K562 (cell line): Measurements from ENCODE around the gene ATMIN. TPM values are rescaled to one million over a fixed set of nuclear protein-coding genes. Genes with fewer than 3 reads are reported as not detected.
A peak's percentile ranks its signal among the peaks of the same experiment; 100 is the strongest.

Experiments used
- ASH1L ChIP-seq: fragments of 450-650 bp; IDR thresholded peaks from 2 replicates; pipeline ENCODE4 v1.6.1; 2018; ENCODE audit warnings: borderline replicate concordance, mild to moderate bottlenecking, low read depth; ENCODE audit not compliant: partially characterized antibody
- CREB5 ChIP-seq: fragments of 250-450 bp; sonication (Bioruptor Pico); IDR thresholded peaks from 2 replicates; pipeline ENCODE4 v1.5.0; 2020; ENCODE audit warnings: mild to moderate bottlenecking
- CSDE1 ChIP-seq, 2 experiments: fragments of 450-650 bp; IDR thresholded peaks; 2 replicates each; pipeline ENCODE4 v1.6.1; 2016; ENCODE audit warnings: mild to moderate bottlenecking in 1 of 2
- ESRRB ChIP-seq: fragments of 250-450 bp; sonication (Bioruptor Pico); IDR thresholded peaks from 2 replicates; pipeline ENCODE4 v1.5.0; 2020; ENCODE audit warnings: mild to moderate bottlenecking, moderate library complexity, borderline replicate concordance
- ETS2 ChIP-seq: IDR thresholded peaks from 2 replicates; pipeline ENCODE4 v1.6.1; 2016; ENCODE audit warnings: borderline replicate concordance, missing genetic modification characterization, mild to moderate bottlenecking, moderate library complexity, missing compliant biosample characterization; ENCODE audit not compliant: poor library complexity, severe bottlenecking
- HDAC1 ChIP-seq, 2 experiments: fragments of 450-650 bp; IDR thresholded peaks; 2 replicates each; pipeline ENCODE4 v1.6.1; 2016 to 2017; ENCODE audit warnings: inconsistent platforms in 1 of 2, mild to moderate bottlenecking in 1 of 2, moderate library complexity in 1 of 2
- LCOR ChIP-seq: sonication (generic); formaldehyde crosslinking; IDR thresholded peaks from 2 replicates; pipeline ENCODE4 v1.8.0; 2022; ENCODE audit warnings: mild to moderate bottlenecking, missing genetic modification reagents
- MEIS2 ChIP-seq: fragments of 450-650 bp; IDR thresholded peaks from 2 replicates; pipeline ENCODE4 v1.6.1; 2014; ENCODE audit warnings: mild to moderate bottlenecking; ENCODE audit not compliant: partially characterized antibody
- MYNN ChIP-seq, 2 experiments: sonication (generic); formaldehyde crosslinking in 1 of 2; IDR thresholded peaks; 2 replicates each; pipeline versions ENCODE4 v1.5.0 to v1.6.1; 2016 to 2020; ENCODE audit warnings: antibody characterized with exemption in 1 of 2, missing genetic modification reagents in 1 of 2
- PHB2 ChIP-seq: fragments of 450-650 bp; IDR thresholded peaks from 2 replicates; pipeline ENCODE4 v1.6.1; 2017; ENCODE audit warnings: low read depth
- SIX5 ChIP-seq, 2 experiments: IDR thresholded peaks; 2 replicates each; pipeline ENCODE4 v1.6.1; 2011; ENCODE audit warnings: low read length in 2 of 2, borderline replicate concordance in 1 of 2, low read depth in 1 of 2, mild to moderate bottlenecking in 1 of 2, moderate library complexity in 1 of 2; ENCODE audit not compliant: insufficient read depth in 1 of 2
- SMAD2 ChIP-seq: fragments of 150-350 bp; IDR thresholded peaks from 2 replicates; pipeline ENCODE4 v1.6.1; 2014; ENCODE audit warnings: low read depth, mild to moderate bottlenecking, low read length
- STAG1 ChIP-seq: sonication (generic); formaldehyde crosslinking; IDR thresholded peaks from 2 replicates; pipeline ENCODE4 v1.5.0; 2020; ENCODE audit warnings: missing genetic modification reagents, borderline replicate concordance
- TCF7 ChIP-seq: sonication (generic); IDR thresholded peaks from 2 replicates; pipeline ENCODE4 v1.6.1; 2016; ENCODE audit warnings: antibody characterized with exemption, borderline replicate concordance
- ZBTB12 ChIP-seq: fragments of 250-450 bp; sonication (Bioruptor Pico); IDR thresholded peaks from 2 replicates; pipeline ENCODE4 v1.4.0; 2020
- ZC3H11A ChIP-seq: IDR thresholded peaks from 2 replicates; pipeline ENCODE4 v1.6.1; 2012; ENCODE audit warnings: low read depth, low read length, improper control_type of control experiment
- polyA plus RNA-seq, 8 experiments: library from polyadenylated mRNA; depleted of rRNA in 4 of 8; stranded (reverse) in 5 of 8; unstranded in 3 of 8; fragments of >200 nt; fragmentation: Nextera tagmentation in 2 of 8; fragmentation: Illumina TruSeq in 1 of 8; extraction: Ambion mirVana in 2 of 8; extraction: Trizol in 1 of 8; gene quantifications; 2 replicates each; pipeline versions ENCODE4 v1.2.1 to v1.2.3, GENCODE V29; 2011 to 2014; ENCODE audit warnings: inconsistent platforms in 1 of 8, missing spikeins in 1 of 8
- total RNA-seq, 7 experiments: library from RNA; depleted of rRNA in 6 of 7; stranded (reverse); fragments of >200 nt in 6 of 7; fragmentation: Illumina TruSeq in 2 of 7; extraction: Trizol in 2 of 7; gene quantifications; 2 replicates each; pipeline versions ENCODE4 v1.2.1 to v1.2.3, GENCODE V29; 2011 to 2021; ENCODE audit warnings: low replicate concordance in 1 of 7

Gene ATMIN
- total and polyA plus RNA-seq, 9 of the 15 experiments (the other 6 are each of a cell fraction or from before 2014, with no cell fraction given) = 6.7 to 40.9 (median 23.4) TPM

GRCh38 chr16:81077076-81077940 is 41.7 kb downstream of the ATMIN start, which contains the start of gene C16orf46 (continued):
- no peak for TF ChIP-seq ASH1L
- peak; percentile 20 to 99; a peak in 3 of 4 replicates for TF ChIP-seq HDAC1 (IDR thresholded peaks at IDR 0.05)
- TF ChIP-seq ESRRB = no peak
- TF ChIP-seq ZBTB12 (CRISPR knock-in tag) = peak; percentile 85
- TF ChIP-seq MYNN (IDR thresholded peaks at IDR 0.05) = no peak
- no peak for TF ChIP-seq MYNN (CRISPR knock-in tag; IDR thresholded peaks at IDR 0.05)
- TF ChIP-seq LCOR = no peak
- TF ChIP-seq TCF7 = peak; percentile 20; the same call in 1 of the 2 replicates
- TF ChIP-seq MEIS2 = no peak
- TF ChIP-seq STAG1 (CRISPR knock-in tag) = no peak
- no peak for TF ChIP-seq SMAD2
- TF ChIP-seq PHB2 = no peak
- TF ChIP-seq SIX5 (IDR thresholded peaks at IDR 0.05; ENCODE audit: borderline replicate concordance in 1 of 2, insufficient read depth in 1 of 2, low read depth in 1 of 2, low read length in 2 of 2) = no peak
- TF ChIP-seq ETS2 (tag) = no peak
- TF ChIP-seq CSDE1 (IDR thresholded peaks at IDR 0.05) = peak in 1 of 2 experiments; percentile 94; a peak in 2 of 4 replicates
- TF ChIP-seq ZC3H11A = no peak
- no peak for TF ChIP-seq CREB5
